ENCODE measurements around the gene UBE3A. TPM values are rescaled to one million over a fixed set of nuclear protein-coding genes. Genes with fewer than 3 reads are reported as not detected.

The UBE3A gene
- total RNA-seq, 1 experiment from 2014 or later: 104 TPM

DNA sequence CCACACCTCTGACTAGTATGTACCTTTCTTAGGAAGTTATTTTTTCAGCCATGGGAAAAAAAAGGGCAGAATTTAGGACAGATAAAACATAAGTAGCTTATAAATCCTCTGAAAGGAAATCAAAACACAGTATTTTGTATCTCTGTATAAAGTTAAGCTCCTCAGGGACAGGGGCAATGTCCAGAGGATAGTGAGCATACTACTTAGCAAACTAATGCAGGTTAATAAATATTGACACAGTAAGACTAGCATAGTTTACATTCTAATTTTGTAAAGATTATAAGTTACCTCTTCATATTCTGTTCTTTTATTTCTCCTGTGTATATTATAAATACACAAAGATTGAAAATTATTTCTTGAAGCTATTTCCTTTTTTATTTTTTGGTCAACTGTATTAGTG lies 2.1 kb downstream of the UBE3A start:
- no peaks in the 10 kb centered on the region for H3K9me3 ChIP-seq (ENCODE audit: control insufficient read depth in 1 of 2, insufficient read depth in 1 of 2, low read depth in 1 of 2, low read length in 2 of 2)
- intact Hi-C loops (cut with micrococcal nuclease): loop anchor here (5.0 to 10.0 kb wide), 2 partner anchors 89 to 1792 kb away; partner anchors contain the start of gene MAGEL2
- no peaks in the 10 kb centered on the region for H3K9me2 ChIP-seq (ENCODE audit: insufficient read depth)
- no peak for ATAC-seq
- peak overlapping the region in 1 of 2 experiments; percentile 84; a peak in 3 of 4 replicates for H3K4me3 ChIP-seq (replicated peaks in 1 of 2; ENCODE audit: low read depth in 1 of 2, low read length in 2 of 2)
- H3K27ac ChIP-seq (ENCODE audit: low read depth, low read length): no peak overlapping the region
- peak overlapping the region; percentile 86 for H3K4me2 ChIP-seq (ENCODE audit: low read length)
- no peak for DNase-seq (ENCODE audit: low read depth, low spot score)
- H3K27me3 ChIP-seq (ENCODE audit: insufficient read depth, low read length): no peaks in the 10 kb centered on the region
- ChIA-PET POLR2A (no interaction called here), RAD21 (ENCODE audit: low non-redundant PET in 1 of 2, low total read pairs in 2 of 2, uncharacterized antibody in 2 of 2, unreplicated experiment in 2 of 2) (no interaction called here), CTCF (no interaction called here)
- H2AFZ ChIP-seq (ENCODE audit: low read depth, low read length, poor library complexity, severe bottlenecking): no peak overlapping the region
- TF ChIP-seq SRF (IDR thresholded peaks at IDR 0.05; ENCODE audit: low read depth) (no peak), POLR2A (IDR thresholded peaks at IDR 0.05; ENCODE audit: borderline replicate concordance, extremely low read depth, insufficient read depth, insufficient read length) (no peak), MAX (IDR thresholded peaks at IDR 0.05) (no peak), TCF7L2 (IDR thresholded peaks at IDR 0.05; ENCODE audit: borderline replicate concordance, extremely low read depth, insufficient read depth, insufficient read length) (no peak), ZFX (IDR thresholded peaks at IDR 0.05) (no peak), FOSL1 (IDR thresholded peaks at IDR 0.05; ENCODE audit: low read depth) (no peak), ZNF274 (IDR thresholded peaks at IDR 0.05; ENCODE audit: low read depth, low read length) (no peak), EZH2phosphoT487 (IDR thresholded peaks at IDR 0.05; ENCODE audit: borderline replicate concordance) (no peak), EZH2 (IDR thresholded peaks at IDR 0.05) (no peak), CEBPB (IDR thresholded peaks at IDR 0.05; ENCODE audit: low read depth) (no peak), EGR1 (IDR thresholded peaks at IDR 0.05; ENCODE audit: low read depth) (no peak), SIN3A (IDR thresholded peaks at IDR 0.05; ENCODE audit: low read depth) (no peak), JUND (IDR thresholded peaks at IDR 0.05) (no peak), ATF3 (IDR thresholded peaks at IDR 0.05) (no peak), POLR2AphosphoS5 (IDR thresholded peaks at IDR 0.05; ENCODE audit: low read depth, low read length) (no peak), RAD21 (IDR thresholded peaks at IDR 0.05; ENCODE audit: low read depth) (no peak)
- TF ChIP-seq, protein P1, sequence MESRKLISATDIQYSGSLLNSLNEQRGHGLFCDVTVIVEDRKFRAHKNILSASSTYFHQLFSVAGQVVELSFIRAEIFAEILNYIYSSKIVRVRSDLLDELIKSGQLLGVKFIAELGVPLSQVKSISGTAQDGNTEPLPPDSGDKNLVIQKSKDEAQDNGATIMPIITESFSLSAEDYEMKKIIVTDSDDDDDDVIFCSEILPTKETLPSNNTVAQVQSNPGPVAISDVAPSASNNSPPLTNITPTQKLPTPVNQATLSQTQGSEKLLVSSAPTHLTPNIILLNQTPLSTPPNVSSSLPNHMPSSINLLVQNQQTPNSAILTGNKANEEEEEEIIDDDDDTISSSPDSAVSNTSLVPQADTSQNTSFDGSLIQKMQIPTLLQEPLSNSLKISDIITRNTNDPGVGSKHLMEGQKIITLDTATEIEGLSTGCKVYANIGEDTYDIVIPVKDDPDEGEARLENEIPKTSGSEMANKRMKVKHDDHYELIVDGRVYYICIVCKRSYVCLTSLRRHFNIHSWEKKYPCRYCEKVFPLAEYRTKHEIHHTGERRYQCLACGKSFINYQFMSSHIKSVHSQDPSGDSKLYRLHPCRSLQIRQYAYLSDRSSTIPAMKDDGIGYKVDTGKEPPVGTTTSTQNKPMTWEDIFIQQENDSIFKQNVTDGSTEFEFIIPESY (IDR thresholded peaks at IDR 0.05; ENCODE audit: extremely low read depth, insufficient replicate concordance, low read length): no peak
- TF ChIP-seq, protein P2, sequence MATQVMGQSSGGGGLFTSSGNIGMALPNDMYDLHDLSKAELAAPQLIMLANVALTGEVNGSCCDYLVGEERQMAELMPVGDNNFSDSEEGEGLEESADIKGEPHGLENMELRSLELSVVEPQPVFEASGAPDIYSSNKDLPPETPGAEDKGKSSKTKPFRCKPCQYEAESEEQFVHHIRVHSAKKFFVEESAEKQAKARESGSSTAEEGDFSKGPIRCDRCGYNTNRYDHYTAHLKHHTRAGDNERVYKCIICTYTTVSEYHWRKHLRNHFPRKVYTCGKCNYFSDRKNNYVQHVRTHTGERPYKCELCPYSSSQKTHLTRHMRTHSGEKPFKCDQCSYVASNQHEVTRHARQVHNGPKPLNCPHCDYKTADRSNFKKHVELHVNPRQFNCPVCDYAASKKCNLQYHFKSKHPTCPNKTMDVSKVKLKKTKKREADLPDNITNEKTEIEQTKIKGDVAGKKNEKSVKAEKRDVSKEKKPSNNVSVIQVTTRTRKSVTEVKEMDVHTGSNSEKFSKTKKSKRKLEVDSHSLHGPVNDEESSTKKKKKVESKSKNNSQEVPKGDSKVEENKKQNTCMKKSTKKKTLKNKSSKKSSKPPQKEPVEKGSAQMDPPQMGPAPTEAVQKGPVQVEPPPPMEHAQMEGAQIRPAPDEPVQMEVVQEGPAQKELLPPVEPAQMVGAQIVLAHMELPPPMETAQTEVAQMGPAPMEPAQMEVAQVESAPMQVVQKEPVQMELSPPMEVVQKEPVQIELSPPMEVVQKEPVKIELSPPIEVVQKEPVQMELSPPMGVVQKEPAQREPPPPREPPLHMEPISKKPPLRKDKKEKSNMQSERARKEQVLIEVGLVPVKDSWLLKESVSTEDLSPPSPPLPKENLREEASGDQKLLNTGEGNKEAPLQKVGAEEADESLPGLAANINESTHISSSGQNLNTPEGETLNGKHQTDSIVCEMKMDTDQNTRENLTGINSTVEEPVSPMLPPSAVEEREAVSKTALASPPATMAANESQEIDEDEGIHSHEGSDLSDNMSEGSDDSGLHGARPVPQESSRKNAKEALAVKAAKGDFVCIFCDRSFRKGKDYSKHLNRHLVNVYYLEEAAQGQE (IDR thresholded peaks at IDR 0.05; ENCODE audit: low read depth): no peak
- peaks cover 0 to 3% of the 10 kb centered on the region in 2 experiments; a peak in 1 of 4 replicates for H3K36me3 ChIP-seq (ENCODE audit: control insufficient read depth in 1 of 2, insufficient read depth in 2 of 2, low read length in 2 of 2)
- peaks cover 71% of the 10 kb centered on the region for H3K79me2 ChIP-seq (ENCODE audit: insufficient read depth, low read length)
- no TSS peak for BruUV-seq (replicated peaks)
- peaks cover 24% of the 10 kb centered on the region for H4K20me1 ChIP-seq (ENCODE audit: insufficient read depth)
- H3K4me1 ChIP-seq (ENCODE audit: control insufficient read depth in 1 of 2, insufficient read depth in 2 of 2, low read length in 2 of 2): peaks cover 9 to 19% of the 10 kb centered on the region in 2 experiments
- no peak overlapping the region for H3K9ac ChIP-seq (ENCODE audit: low read length)
